NCI-H1092 treated with DMSO at 0.1 percent for 48 hours (cell line): ENCODE measurements around the gene SVOP.

Source experiments
- DNase-seq: peaks from one replicate; lab custom pipeline; 2025; lab: John Stamatoyannopoulos, UW

The SVOP gene

GRCh38 chr12:108935159-108935763, 85.6 kb downstream of the SVOP start:
- no peak for DNase-seq

DNA sequence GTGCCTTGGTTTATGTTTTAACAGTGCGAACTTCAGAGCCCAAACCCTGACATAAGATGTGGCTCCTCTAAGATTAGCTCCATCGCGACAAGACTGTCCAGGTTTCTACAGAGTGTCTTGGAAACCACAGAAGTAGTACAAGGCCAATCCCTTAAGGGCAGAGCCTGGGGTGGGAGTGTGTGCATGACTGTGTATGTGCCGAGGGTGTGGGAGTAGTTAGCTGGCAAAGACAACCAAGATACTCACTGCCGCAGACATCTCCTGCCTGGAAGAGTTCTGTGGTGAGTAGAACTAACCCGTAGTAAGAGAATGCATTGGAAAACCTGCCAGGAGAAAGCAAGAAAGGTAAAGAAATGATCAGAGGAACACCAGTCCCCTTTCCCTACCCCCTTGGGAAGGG, 86.9 kb downstream of the SVOP start:
- DNase-seq: no peak

DNA sequence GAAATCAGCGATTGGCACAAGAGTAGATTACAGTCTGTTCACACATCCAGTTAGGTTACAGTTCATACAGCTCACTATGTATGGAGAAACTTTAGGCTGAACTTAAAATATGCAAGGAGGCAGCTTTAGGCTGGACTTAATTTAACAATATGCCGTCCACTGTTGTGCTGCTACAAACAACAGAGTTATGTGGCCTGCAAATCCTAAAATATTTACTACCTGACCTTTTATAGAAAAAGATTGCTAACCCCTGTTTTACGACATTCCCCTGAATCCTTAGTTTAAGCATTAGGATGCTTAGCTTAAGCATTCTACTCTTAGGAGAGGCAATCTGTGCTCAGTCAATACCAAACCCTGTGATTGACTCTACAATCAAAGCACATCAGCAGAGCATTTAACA, 90.1 kb downstream of the SVOP start:
- no peak for DNase-seq

DNA sequence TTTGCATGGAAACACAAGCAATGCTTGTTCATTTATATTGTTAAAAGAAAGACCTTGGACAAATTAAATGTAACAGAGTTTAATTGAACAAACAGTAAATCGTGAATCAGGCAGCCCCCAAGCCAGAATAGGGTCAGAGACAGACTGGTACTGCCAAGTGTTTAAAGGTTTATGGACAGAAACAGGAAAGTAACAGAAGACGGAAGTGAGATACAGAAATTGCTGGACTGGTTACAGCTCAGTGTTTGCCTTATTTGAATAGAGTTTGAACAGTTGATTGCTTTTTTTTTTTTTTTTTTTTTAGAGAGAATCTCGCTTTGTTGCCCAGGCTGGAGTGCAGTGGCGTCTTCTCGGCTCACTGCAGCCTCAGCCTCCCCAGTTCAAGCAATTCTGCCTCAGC, 90.7 kb downstream of the SVOP start:
- no peak for DNase-seq

DNA sequence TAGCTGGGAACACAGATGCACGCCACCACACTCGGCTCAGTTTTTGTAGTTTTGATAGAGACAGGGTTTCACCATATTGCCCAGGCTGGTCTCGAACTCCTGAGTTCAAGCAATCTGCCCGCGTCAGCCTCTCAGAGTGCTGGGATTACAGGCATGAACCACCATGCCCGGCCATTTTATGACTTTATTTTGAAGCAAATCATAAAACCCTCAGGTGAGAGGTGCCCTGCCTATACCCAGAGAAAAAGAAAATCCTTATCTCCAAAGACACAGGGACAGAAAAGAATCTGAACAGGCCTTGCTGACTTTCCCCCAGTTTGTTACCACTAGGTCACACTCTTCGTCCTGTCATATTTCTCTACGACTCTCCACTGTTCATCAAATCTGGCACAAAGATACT, 92.2 kb downstream of the SVOP start:
- no peak for DNase-seq

DNA sequence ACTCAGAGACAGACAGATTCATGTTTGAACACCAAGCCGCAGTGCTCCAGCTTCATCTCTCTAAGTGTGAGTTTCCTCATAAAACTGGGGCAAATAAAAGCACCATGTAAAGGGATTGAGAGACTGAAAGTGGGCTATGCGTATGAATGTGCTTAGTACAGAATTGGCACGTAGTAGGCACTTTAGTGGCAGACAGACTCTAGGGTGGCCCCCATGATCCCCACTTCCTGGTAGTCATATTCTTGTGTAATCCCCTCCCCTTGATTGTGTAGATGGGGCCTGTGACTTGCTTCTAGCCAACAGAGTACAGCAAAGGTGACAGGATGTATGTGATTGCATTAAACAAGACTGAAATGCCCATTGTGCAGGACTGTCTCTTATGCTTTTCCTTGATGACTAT, 98.0 kb downstream of the SVOP start:
- no peak for DNase-seq

DNA sequence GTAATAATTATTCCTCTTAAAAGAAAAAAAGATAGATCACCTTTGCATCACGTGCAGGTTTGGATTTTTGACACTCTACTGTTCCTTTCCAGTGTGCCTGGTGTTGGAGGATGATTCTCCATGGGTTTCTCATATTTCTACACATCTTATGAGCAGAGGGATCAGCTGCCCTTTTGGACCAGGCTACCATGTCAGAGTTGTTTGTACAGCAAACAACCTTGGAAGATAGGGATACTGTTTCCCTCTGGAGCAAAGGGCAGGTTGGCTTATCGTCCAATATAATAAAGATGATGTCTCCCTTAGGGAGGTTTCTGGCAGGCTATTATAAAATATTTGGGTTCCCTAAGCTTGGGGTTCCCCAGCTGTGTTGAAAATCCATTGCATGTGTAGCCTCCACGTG, 98.9 kb downstream of the SVOP start:
- DNase-seq: no peak

DNA sequence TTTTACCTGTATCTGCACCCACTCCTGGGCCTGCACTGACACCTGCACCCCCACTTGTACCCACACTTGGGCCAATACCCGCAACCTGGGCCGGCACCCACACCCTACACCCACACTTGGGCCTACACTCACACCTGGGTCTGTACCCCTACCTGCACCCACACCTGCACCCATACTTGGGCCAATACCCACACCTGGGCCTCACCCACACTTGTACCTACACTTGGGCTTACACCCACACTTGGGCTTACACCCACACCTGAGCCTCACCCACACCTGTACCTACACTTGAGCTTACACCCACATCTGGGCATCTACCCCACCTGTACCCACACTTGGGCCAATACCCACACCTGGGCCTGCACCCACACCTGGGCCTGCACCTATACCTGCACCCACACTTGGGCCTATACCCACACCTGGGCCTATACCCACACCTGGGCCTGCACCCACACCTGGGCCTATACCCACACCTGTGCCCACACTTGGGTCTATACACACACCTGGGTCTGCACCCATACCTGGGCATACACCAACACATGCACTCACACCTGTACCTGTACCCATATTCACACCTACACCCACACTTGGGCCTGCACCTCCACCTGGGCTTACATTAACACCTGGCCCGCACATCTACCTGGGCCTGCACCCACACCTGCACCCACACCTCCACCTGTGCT, 101.8 kb downstream of the SVOP start:
- no peak for DNase-seq

DNA sequence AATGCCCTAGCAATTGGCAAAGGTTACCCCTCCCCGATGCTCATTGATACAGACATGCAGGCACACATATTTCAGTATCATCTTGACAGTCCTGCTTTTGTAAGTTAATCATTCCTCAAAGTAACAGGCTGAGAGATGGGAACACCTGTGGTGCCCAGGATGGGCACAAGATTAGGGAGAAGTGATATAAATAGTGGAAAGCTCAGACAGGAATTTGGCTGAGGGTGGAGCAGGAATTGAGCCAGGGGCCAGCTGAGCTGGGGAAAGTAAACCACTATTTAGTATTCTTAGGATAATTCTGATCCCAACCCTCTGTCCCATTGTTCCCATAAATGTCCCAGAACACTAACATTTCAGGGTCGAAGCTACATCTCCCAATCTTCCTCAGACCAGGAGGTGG, 102.7 kb downstream of the SVOP start:
- DNase-seq: no peak

GRCh38 chr12:108916336-108916735, 104.5 kb downstream of the SVOP start:
- no peak for DNase-seq

DNA sequence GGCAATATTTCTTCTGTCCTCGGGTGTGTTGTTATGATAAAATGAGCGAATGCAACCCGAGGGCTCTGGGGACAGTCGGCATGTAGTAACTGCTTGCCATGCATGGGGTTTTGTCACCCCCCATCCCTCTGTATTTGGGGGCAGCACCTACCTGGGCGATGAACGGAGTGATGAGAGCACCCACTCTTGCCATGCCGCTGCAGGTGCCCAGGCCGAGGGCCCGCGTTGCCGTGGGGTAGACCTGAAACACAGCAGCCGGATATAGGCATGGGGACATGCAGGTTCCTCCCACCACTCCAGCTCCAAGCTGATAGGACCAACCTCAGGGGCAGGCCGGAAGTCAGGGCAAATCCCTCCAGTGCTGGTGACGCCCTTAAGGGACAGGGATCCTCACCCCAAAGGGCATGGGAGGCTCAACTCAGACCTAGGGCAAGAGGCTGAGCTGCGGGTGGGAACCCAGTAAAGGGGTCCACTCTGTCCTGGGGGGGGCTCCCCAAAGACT, 105.2 kb downstream of the SVOP start:
- DNase-seq: no peak

- no peak for DNase-seq
Measured at GRCh38 chr12:108914121-108914531, 106.7 kb downstream of the SVOP start.

DNA sequence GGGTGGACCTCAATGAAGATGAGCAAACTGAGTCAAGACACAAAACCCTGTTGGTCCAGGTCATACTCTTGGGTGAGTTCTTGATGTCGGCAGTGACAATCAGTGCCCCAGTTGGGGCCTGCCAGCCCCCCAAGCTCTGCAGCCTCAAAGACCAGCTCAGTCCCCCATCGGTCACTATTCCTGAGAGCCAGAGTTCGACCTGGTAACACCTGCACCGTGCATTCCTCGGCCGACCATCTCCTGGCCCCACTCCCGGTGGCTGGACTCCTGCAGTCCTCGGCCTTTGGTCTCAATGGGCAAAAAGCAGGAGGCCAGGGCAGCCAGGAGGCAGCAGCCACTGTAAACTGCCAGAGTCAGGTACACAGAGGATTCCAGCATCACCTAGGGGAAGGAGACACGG, 108.5 kb downstream of the SVOP start:
- no peak for DNase-seq

DNA sequence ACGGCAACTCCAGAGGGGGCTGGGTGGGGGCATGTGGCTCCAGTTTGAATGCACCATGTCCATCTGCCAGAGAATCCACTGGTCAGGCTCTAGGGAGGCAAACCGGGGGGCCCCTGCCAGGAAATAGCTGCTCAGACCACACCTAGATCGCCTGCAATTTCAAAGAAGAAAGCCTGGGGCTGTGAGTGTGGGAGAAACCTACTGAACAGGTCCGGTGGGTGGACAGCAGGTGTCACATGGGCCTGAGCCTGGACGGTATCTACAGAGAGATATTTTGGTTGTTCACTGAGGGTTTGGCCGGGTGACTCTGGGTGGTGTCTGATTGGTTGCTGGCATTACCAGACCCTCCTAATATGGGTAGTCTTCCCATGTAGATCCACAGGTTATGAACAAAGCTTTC, 109.0 kb downstream of the SVOP start:
- no peak for DNase-seq

GRCh38 chr12:108910336-108910735, 110.5 kb downstream of the SVOP start:
- DNase-seq: no peak

DNA sequence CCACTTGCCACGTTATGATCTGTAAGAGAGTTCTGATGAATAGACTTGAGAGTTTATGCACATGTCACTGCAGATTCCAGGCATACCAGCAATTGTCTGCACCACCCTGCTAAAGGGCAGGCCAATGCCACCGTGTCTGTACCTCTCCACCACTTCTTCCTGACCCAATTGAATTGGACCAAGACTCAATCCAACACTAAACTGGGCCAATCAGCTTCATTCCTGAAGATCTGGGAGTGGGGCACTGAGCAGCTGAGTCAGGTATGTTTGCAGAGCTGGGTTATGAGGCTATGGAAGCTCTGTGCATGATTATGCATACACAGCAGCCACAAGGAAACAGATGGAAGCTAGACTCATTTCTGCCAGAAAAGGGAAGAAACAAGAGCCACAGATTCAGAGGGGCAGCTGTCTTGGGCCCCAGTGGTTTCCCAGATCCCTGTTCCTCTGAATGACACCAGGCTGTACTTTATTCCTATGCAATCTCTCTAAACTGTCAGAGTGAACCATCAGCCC, 113.0 kb downstream of the SVOP start:
- DNase-seq: no peak

GRCh38 chr12:108906971-108907370, 113.9 kb downstream of the SVOP start:
- DNase-seq: no peak

GRCh38 chr12:108905725-108906124, 115.1 kb downstream of the SVOP start:
- no peak for DNase-seq

GRCh38 chr12:108899145-108899544, 121.7 kb downstream of the SVOP start:
- DNase-seq: no peak

DNA sequence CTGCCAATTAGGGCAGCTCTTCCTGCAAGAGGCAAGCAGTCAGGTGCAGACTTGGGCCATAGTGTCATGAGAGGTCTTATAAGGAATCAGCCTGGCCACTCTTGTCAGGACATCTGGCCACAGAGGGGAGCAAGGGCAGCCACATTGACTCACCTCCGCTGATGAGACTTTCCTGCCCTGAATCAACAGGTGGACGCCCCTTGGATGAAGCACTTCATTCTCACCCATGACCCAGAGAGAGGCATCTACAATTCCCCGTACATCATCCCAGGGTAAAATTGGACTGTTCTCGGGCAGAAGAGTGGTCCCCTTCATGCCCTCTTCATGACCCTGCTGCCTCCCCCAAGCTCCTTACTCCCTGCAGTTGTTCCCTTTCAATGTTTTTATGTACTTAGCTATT, 124.1 kb downstream of the SVOP start:
- no peak for DNase-seq

DNA sequence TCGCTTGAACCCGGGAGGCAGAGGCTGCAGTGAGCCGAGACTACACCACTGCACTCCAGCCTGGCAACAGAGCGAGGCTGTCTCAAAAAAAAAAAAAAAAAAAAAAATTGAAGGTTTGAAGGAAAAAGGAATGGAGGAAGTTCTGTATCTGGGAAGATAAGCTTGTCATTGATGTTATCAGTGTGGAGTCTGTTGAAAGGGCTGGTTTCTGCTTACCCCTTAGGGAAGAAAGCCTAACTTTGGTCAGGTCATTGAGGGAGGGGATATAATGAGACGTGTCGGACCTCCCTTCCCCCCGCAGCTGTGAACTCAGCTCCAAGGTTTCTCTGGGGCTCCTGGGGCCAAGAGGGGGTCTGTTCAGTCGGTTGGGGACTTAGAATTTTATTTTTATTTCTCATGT, 124.5 kb downstream of the SVOP start:
- no peak for DNase-seq

DNA sequence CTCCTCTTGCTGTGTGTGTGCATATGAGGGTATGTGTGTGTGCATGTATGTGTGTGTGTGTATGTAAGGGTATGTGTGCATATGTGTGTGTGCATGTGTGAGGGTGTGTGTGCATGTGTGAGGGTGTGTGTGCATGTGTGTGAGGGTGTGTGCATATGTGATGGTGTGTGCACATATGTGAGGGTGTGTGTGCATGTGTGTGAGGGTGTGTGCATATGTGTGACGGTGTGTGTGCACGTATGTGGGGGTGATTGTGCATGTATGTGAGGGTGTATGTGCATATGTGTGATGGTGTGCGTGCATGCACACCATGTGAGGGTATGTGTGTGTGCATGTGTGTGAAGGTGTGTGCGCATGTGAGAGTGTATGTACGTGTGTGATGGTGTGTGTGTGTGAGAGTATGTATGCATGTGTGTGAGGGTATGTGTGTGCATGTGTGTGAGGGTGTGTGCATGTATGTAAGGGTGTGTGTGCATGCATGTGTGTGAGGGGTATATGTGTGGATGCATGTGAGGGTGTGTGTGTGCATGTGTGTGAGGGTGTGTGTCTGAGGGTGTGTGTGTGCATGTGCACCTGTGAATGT, 125.6 kb downstream of the SVOP start:
- no peak for DNase-seq

DNA sequence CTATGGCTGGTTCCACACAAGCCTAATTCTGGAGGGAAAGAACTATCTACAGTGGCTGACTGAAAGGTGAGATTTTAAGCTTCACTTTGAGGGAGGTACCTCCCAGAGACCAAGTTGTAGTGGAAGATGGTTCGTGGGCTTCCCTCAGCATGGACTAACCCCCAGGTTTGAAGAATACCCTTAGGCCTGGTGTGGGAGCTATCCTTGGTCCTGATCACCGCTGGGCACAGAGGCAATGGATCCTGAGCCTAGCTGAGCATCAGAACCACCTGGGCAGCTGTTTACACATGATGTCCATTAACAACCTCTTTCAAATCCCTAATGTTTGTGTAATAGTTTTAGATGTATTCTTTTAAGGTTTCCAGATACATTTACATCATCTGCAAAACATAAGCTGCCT, 130.7 kb downstream of the SVOP start:
- DNase-seq: no peak
